GM19025 (cell line): ENCODE measurements around the gene SLC1A4.
"Not testable (repeated sequence)": the region's sequence is repeated elsewhere in the genome, so short reads cannot be mapped to it uniquely, and the experiment has no call there.

ENCODE experiments used
- ATAC-seq: cut with Tn5 transposase; IDR thresholded peaks from one replicate; pipeline ENCODE4 v1.9.1; 2021; ENCODE audit warnings: mild to moderate bottlenecking, low read depth, moderate library complexity; ENCODE audit not compliant: unreplicated experiment

The SLC1A4 gene

DNA sequence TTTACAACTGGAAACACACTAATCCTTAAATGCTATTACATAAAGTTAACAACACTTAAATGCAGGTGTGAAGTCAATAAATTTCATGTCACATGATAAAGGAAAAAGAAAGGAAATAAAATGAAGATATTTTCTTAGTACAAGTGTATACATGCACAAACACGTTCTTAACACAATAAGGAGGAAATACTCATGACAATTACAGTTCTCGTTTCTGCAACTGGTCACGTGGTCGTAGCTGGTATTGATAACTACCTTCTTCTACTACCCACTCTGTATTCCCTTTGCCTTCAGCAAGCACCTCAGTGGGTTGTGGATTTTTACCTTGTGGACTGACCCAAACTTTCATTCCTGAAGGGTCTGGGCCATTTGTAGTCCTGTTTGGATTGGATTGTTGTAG lies 26.1 kb upstream of the SLC1A4 start:
- ATAC-seq, result not testable (repeated sequence)

DNA sequence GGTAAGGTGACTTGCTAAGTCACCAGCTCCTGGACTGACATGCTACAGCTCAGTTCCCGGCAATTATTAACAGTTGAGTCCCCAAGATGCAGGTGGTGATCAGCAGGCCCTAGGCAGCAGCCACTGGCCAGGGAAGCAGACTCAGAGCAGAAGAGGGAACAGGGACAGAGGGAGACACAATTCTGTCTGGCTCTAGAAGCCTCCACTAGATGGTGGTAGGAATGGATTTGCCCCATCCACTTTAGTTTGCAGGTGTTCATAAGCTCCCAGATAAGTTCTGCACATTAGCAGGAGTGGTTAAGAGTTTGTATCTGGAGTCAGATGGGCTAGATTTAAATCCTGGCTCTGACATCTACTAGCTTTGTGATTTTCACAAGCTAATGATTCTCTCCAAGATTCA lies 25.5 kb upstream of the SLC1A4 start:
- ATAC-seq, result no peak

GRCh38 chr2:64966017-64966416 lies 23.2 kb upstream of the SLC1A4 start:
- ATAC-seq, result no peak

- ATAC-seq, result no peak
Measured at GRCh38 chr2:64966839-64967238, 22.4 kb upstream of the SLC1A4 start.

- no peak for ATAC-seq
Measured at GRCh38 chr2:64967601-64968000, 21.6 kb upstream of the SLC1A4 start.

GRCh38 chr2:64969086-64969485 lies 20.1 kb upstream of the SLC1A4 start:
- not testable (repeated sequence) for ATAC-seq

- ATAC-seq, result no peak
Measured at GRCh38 chr2:64970495-64970894, 18.7 kb upstream of the SLC1A4 start.

DNA sequence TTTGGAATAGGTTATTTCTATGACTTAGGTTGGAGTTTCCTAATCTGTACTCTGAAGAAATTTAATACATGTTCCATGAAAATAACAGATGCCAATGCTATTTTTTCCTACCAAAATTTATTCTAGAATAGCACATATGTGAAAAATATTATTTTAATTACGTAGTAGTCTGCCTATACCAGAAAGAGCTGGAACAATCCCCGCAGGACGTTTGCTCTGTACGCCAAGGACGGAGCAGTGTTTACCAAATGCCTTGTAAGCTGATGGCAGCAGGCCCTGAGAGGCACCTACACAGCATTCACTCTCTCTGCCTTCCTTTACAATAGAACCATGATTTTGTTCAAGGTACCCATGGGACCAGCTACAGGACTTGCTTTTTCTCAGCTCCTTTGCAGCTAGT lies 16.8 kb upstream of the SLC1A4 start:
- ATAC-seq, result no peak

- no peak for ATAC-seq
Measured at GRCh38 chr2:64972876-64973275, 16.3 kb upstream of the SLC1A4 start.

DNA sequence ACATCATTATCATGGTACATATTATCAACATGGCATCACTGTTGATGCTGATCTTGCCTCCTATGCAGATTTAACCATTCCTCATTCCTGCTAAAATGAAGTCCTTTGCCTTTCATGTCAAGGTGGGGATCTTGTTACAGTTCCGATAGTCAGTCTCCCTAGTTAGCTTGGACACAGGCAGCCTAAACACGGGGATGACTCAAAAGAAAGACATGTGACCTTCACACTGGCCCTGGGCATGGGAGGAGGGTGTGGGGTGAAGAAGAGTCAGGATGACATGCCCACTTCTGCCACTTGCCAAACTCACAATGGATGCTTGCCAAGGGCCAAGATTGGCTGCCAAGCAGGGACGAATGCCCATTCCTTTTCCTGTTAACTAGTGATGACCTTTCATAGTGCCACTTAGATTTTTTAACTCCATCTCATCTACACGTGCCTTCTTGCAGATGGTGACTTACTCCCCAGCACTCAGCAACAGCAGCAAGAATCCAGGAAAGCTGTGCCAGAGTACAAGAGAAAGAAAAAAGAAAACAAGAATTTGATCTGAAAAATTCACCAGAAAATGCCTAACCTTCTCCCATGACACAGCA lies 13.9 kb upstream of the SLC1A4 start:
- no peak for ATAC-seq

DNA sequence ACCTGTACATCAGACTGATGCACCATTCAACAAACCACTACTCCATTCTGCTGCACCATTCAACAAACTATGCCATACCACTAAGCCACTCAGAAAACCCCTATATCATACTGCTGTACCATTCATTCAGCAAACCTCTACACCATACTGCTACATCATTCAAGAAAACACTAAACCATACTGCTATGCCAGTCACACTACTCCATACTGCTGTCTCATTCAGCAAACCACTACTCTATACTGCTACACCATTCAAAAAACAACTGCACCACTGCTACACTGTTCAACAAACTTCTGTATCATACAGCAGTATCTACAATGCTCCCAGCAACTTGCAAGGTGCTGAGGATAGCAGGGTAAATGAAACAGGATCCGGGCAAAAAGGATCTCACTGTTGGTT lies 12.9 kb upstream of the SLC1A4 start:
- no peak for ATAC-seq

- ATAC-seq, result no peak
Measured at GRCh38 chr2:64978514-64979268, 10.5 kb upstream of the SLC1A4 start.

DNA sequence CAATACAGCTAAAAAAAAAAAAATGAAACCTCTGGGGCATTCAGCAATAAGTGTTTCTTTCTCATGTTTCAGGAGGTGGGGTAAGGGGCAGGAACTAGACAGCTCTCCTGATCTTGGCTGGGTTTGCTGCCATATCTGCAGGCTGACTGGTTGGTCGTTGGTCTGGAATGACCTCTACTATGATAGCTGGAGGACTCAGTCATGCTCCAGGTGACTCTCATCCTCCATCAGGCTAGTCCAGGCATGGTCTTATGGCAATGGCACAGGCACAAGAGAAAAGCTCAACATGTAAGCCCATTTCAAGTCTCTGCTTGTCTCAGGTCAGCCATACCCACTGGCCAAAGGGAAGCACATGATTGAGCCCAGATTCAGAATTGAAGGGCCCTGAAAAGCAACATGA lies 9.5 kb upstream of the SLC1A4 start:
- no peak for ATAC-seq

DNA sequence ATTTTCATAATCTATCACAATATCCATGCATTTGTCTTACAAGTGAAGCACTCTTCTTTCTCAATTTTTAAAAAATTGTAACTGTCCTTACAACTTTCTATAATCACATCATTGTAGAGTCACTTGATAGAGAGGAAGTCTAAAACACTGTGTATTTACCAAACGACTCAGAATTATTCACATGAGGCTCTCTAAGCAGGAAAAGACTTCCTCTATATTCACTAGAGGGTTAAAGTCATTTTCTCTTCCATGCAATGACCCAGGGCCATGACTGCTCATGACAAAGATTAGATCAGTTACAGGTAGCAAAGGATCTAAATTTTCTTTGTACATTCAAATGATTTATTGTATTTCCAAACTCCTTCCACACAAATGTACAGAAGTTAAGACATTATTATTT lies 9.0 kb upstream of the SLC1A4 start:
- ATAC-seq, result no peak

DNA sequence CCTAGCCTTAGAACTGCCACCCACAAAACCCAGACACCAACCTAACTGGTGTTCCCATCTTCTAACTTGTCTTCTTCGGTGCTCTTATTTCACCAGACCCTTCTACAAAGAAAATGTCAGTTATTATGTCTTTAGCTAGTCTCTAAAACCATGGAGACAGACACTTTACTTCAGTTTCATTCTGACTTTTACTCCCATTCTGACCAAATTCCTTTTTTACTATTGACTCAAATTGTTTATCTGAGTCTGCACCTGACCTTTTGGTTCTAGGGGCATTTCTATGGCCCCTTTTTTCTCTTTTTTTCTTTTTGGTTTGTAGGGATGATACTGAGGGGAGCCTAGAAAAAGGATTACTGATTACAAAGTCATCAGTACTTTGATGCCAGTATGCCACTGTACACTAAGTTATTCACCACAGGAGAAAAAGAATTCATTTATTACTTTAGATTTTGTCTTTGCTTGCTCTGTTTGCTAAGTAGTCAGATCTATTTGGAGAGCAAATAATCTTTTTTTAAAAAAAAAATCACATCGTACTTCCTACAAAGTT lies 6.8 kb upstream of the SLC1A4 start:
- ATAC-seq, result peak; percentile 39

- ATAC-seq, result no peak
Measured at GRCh38 chr2:64982932-64983331, 6.3 kb upstream of the SLC1A4 start.

- ATAC-seq, result no peak
Measured at GRCh38 chr2:64985447-64985846, 3.8 kb upstream of the SLC1A4 start.

- no peak for ATAC-seq
Measured at GRCh38 chr2:64987001-64987955, 1.9 kb upstream of the SLC1A4 start.

- ATAC-seq, result no peak
Measured at GRCh38 chr2:64987956-64988419, 1.2 kb upstream of the SLC1A4 start.

DNA sequence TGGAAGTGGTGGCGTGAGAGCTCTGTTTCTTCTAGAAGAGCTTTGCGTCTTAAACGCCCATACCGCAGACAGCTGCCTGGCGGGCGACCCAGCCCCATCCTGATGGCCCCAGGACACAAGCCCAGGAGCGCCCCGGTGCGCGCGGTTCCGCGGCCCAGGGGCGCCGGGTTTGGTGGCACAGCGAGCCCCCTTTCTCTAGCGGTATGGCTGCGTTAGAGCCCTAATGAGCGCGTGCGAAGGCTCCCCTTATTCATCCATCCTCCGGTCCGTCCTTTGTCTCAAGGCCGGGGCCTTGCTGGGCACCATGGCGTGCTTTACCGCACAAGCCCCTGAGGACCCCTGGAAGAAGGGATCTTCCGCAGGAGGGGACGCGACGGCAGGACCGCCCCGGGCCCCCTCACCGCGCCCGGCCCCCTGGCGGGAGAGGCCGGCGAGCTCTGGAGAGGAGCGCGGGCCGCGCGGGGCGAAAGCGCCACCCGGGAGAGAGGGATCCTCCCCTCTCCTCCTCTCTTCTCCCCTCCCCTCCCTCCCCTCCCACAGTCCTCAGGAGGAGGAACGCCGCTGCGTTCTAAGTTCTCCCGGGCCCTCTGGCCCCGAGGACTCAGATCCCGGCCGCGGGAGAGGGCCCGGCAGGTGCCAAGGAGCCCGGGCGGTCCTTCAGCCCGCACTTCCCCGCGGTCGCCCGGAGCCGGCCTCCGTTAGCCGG lies 626 bp upstream of the SLC1A4 start:
- ATAC-seq, result peak; percentile 24
